ENCODE results near the gene SGSM2.
A peak's percentile ranks its signal among the peaks of the same experiment; 100 is the strongest.

The SGSM2 gene

DNA sequence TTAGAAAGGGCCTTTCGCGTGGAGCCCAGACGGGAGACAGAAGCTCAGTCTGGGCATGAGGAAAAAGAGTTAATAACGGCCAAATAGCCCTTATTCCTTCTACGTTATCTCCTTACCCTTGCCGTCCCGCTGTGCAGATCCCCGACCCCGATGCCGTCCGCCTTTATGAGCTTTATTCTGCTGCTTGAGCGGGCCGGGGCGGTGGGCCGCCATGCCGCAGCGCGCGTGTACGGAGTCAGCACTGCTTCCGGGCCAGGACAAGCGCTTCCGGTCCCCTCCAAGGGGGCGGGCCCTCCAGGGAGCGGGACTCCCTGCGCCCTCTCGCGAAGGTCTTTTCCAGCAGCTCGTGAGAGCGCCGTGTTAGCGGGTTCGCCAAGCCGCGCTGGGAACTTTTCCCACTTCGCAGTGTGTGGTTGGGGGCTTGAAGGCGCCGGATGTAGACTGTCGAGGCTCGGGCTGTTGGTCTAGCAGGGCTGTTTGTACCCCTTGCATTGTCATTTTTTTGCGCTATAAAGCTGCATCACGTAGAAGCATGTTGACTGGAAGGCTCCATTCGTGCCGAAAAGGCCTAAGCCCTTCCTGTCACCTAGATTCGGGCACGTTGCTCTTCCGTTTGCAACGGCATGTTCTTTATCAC lies 968 bp upstream of the SGSM2 start, which contains the start of gene TSR1:
TSS of gene TSR1 (minus strand) at position 243 of the 637 bp plus-strand sequence. CDS start at position 213, 30 bp downstream.
- peak; percentile 92 for DNase-seq

DNA sequence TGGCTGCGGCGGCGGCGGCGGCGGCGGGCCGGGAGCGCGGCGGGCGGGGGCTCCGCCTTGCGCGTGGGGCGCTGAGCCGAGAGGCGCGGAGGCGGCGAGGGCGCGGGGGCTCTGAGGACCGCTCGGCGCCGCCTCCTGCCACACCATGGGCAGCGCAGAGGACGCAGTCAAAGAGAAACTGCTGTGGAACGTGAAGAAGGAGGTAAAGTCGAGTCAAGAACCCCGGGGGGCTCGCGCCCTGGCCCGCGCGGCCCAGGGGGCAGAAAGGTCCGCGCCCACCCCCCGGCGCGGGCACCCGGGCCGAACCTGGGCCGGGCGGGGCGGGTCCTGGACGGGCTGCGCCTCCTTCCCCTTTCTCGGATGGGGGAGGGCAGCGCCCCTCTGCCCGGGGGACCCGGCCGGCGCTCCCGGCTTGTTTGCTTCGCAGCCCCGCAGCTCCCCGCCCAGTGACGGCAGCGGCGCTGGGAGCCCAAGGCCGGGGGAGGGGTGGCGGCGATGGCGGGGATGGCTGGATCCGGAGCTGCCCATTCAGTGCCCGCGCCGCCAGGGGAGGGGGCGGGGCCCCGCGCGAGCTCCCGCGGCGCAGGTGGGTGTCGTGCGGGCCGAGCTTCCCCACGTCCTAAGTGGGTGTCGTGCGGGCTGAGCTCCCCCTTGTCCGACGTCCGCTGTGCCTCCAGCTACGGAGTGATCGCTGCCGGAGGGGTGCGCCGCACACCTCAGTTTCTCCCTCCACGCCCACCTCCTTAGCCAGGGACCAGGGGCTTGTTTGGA lies 428 bp downstream of the SGSM2 start:
- peak; percentile 62 to 69 for DNase-seq

DNA sequence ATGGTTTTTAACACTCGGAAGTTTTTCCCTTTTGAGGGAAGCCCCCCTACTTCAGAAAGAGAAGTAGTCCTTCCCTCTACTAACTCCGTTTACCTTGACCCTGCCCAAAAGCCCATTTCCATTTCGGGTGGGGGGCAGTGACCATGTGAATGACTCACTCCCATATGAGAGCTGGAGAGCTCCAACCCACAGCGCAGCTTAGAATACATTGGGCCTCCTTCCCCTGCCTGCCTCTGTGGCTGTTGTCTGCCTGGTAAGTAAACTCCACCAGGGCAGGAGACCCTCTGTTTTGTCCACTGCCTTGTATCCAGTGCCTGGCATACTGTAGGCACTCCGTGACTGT lies 985 bp downstream of the SGSM2 start:
- no peak for DNase-seq

DNA sequence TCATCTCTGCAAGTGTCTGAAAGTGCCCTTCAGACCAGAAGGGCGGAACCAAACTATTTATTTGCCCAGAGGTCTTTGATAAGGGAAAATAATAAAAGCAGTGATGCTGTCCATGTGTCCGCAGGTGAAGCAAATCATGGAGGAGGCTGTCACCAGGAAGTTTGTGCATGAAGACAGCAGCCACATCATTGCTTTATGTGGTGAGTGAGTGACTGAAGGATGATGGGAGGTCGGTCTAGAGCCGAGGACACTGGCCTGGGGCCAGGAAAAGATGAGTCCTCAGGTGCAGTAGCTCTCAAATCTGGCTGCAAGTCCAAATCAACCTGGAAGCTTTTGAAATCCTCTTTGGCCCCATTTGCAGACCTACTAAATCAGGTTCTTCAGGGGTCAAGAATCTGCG lies 6.1 kb downstream of the SGSM2 start:
- DNase-seq, result peak; percentile 31 to 47

DNA sequence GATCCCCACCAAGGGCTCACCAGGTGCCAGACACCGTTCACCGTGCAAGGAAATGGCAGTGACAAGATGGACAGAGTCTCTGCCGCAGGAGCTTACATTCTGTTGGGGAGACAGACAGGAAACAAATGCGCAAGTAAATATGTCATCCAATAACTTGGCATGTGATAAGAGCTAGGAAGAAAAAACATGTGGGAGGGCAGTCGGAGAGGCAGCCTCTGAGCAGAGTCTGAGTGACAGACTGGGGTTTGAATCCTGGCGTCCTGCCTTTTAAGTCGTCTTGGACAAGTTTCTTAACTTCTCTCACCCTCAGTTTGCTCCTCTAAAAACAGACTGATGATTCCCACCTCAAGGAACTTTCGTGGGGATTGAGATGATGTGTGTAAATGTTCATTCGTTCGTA lies 7.2 kb downstream of the SGSM2 start:
- DNase-seq, result no peak

DNA sequence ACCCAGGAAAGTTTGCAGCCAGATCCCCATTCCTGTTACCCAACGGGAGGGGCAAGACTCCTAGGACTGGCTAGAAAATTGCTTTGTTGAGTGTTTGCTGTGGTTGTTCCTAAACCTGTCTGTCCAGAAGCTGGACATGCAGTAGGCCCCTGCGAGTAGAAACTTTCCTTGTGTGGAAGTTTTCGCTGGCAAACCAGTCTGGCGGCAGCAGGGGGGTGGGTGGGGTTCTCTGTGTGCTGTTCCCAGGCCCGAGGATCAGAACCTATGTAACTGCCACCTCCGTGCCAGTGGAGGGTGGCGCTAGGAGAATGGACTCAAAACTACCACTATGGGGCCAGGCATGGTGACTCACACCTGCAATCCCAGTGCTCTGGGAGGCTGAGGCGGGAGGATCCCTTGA lies 9.2 kb downstream of the SGSM2 start:
- DNase-seq, result no peak

DNA sequence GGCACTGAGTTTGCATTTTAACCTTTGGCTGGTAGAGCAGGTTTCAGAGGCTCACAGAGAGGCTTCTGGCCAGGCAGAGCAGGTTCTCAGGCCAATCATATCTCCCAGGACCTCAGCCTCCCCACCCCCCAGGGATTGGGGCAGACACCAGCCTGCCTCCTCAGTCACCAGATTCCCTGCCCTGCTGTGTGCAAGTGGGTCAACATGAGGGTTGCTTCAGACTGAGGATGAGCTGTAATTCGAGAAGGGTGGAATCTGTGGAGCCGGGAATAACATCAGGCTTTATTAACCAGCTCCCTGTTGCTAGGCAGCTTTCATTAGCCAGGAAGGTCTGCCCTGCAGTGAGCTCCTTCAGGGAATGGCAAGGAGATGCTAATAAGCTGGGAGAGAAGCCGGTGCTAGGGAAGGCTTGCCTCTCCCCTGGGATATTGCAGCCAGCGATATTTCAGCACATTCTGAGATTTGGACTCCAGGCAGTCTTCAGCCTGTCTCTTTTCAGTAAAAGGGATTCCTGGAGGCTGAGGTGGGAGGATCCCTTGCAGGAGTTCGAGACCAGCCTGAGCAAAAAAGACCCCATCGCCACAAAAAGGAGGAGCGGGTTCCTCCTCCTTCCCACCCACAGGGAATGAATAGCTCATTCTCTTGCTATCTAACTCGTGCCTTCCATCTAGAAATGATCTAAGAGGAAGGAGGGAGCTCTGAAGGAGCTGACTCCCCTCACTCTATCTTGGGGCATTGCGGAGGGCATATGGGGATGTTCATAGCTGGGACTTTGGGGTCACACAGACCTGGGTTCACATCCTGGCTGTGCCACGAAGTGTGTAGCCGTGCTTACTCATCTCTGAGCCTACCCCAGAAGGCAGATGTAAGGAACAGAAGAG lies 10.7 kb downstream of the SGSM2 start:
- no peak for DNase-seq

DNA sequence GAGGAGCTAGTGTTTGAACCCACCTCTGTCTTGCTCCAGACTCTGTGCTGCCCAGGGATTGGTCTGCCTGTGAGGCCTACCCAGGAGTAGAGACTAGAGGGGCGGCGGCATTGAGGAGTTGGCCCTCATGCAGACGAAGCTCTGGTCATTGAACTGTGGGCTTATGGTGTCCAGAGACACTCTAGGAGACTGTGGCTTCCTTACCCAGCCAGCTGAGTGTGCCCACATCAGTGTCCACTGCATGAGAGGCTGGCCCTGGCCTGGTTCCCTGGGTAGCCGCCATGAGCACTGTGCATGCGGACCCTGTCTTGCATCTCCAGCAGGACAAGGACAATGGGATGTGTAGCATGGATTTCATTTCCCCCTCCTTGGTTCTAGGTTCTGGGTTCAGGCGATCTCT lies 14.0 kb downstream of the SGSM2 start:
- DNase-seq, result no peak

DNA sequence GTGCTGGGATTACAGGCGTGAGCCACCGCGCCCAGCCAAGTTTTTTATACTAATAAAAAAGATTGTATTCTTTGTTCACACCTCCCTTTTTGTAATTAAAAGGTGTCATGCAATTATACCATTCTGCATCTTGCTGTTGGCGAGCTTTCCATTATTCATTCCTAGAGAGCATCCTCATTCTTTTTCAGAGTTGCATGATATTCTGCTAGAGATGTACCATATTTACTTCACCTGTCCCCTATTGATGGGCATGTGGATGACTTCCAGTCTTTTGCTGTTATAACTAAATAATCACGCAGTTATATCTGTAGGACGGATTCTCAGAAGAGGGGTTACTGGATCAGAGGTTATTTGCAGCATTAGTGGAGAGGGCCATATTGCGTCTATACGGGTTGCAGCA lies 17.0 kb downstream of the SGSM2 start:
- no peak for DNase-seq

DNA sequence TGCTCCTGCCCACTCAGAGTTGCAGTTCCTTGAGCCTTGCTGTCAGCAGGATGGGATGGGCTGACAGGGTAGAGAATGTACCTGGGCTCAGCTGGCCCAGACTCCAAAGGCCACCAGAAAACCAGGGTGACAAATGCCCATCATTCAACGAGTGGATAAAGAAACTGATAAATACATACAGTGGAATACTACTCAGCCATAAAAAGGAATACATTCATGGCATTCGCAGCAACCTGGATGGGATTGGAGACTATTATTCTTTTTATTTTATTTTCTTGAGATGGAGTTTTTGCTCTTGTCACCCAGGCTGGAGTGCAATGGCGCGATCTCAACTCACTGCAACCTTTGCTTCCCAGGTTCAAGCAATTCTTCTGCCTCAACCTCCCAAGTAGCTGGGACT lies 19.9 kb downstream of the SGSM2 start:
- DNase-seq, result no peak

DNA sequence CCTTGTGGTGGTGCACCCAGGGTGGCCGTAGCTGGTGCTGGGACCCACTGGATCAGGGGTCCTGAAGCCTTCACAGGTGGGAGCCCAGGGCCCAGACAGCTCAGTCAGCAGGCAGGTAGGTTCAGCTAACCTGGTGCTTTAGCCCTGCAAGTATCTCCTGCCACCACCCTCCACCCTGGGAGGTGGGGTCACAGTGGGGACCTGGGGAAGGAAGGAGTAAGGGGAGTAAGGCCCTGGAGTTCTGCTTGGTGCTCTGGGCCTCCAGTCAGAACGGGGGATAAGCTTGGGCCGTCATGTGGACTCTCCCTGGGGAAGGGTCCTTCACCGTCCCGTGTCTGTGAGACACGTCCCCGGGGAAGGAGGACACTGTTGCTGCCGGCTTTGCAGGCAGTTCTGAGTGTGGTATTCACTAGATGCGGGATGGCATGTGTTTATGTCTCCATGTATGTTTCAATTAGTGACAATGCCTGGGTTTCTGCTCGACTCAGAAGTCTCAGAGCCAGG lies 20.7 kb downstream of the SGSM2 start:
- DNase-seq, result no peak

DNA sequence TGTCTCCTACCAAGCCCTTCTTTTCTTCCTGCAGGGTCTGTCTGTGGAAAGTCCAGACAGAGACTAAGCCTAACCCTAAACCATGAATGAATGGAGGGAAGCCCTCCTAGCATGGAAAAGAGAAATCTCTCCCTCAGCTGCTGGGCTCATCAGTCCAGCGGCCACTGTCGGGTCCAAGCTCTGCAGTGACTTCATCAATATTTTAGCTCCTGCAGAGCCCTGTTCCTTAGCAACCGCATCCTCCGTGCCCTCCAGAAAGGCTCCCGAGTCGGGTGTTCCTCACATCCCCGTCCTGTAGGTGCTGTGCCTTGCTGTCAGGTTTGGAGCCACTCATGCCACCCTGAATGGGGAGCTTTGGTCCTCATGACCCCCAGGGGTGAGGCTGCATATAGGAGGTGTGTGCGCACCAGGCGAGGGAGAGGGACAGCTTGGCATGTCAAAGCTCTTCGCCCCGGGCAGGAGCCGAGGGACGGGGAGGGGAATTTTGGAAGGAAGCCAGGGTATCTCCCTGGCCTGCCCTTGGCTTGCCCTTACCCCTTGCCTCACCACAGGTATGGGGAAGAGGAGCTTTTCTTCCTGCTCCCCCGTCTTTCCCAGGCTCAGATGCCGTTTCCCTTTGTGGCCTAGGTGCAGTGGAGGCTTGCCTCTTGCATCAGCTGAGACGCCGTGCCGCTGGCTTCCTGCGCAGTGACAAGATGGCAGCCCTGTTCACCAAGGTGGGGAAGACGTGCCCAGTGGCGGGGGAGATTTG lies 23.9 kb downstream of the SGSM2 start:
- DNase-seq, result no peak

DNA sequence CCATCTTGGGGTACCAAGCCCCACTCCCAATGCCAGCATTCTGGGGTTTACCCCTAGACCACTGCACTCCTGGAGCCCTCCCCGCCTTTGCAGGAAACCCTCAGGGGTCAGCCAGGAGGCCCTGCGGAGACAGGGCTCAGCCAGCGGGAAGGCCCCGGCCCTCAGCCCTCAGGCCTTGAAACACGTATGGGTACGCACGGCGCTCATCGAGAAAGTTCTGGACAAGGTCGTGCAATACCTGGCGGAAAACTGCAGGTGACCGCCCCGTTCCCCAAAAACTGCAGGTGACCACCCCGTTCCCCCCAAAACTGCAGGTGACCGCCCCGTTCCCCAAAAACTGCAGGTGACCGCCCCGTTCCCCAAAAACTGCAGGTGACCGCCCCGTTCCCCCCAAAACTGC lies 24.7 kb downstream of the SGSM2 start:
- DNase-seq, result no peak

DNA sequence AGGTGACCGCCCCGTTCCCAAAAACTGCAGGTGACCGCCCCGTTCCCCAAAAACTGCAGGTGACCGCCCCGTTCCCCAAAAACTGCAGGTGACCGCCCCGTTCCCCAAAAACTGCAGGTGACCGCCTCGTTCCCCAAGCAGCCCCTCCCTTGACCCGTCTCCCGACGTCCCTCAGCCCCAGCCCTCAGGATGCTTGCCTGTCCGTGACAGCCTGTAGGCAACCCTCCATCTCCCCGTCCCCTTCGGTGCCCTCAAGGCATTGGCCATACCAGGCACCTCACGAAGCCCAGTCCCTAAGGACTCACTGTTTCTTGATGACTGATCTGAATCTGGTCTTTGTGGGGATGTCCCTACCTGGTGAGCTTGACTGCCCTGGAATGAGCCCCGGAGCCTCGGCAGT lies 25.1 kb downstream of the SGSM2 start:
- DNase-seq, result no peak

DNA sequence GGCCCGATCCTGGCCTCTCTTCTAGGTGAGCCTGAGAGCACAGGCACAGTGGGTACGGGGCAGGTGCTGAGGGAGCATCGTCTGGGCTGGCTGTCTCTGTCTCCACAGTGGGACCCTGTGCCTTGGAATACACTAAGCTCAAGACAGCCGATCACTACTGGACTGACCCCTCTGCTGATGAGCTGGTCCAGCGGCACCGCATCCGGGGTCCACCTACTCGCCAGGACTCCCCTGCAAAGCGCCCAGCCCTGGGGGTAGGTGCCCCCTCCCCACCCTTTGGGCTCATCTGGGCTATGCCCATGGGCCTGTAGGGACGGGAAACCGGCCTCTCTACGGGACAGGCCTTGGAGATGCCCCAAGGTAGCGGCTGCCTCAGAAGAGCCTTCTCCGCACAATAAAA lies 25.6 kb downstream of the SGSM2 start:
- DNase-seq, result no peak

DNA sequence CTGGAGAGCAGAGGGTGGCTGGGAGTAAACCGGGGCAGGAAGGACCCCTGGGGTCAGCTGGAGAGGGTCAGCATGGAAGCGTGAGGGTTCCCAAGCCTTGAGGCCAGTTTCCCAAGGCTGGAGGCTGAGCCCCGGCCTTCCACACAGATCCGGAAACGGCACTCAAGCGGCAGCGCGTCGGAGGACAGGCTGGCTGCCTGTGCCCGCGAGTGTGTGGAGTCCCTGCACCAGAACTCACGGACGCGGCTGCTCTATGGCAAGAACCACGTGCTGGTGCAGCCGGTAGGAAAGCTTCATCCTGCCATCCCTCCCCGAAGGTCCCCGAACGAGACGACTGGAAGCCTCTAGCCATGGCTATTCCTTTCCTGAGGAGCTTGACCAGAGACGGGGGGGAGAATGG lies 26.0 kb downstream of the SGSM2 start:
- DNase-seq, result no peak

DNA sequence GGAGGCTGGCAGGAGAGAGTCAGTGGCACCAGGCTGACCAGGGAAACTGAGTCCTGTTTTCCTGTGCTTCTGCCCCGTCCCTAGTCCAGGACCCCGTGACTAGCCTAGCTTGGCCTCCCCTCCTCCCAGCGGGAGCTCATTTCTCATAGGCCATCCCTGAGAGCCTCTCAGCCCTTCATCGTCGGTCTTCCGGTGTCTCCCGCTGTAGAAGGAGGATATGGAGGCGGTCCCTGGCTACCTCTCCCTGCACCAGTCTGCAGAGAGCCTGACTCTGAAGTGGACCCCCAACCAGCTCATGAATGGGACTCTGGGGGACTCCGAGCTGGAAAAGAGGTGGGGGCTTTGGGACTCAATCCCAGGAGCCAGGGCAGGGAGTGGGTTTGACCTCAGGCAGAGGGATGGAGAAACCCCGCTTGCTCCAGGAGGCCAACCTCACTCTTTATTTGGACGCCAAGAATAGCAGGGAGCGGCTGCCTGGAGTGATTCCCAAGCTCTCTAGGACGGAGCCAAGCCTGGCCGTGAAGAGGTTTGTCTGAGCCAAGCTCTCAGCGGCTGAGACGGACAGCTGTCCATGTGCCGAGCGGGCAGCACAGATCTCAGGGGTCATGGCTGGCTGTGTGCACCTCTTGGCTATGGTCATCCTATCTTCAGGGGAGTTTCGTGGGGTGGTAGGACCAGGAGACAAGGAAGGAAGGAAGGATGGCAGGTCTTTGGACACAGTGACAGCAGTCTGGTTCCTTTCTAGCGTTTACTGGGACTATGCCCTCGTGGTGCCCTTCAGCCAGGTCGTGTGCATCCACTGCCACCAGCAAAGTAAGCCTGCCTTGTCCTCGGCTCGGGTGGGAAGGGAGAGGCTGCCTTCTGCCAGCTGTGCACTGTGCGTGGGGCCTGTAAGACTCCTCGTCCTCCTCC lies 26.8 kb downstream of the SGSM2 start:
- no peak for DNase-seq

DNA sequence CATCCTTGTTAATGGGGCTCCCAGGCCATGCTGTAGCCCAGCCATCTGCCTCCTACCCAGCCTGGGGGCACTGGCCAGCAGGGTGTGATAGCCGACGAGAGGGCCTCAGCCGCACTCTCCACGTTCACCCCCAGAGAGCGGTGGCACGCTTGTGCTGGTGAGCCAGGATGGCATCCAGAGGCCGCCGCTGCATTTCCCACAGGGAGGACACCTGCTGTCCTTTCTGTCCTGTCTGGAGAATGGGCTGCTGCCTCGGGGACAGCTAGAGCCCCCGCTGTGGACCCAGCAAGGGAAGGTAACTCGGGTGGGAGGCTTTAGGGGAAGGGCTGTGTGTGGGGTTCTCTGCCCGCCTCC lies 27.4 kb downstream of the SGSM2 start:
- no peak for DNase-seq

DNA sequence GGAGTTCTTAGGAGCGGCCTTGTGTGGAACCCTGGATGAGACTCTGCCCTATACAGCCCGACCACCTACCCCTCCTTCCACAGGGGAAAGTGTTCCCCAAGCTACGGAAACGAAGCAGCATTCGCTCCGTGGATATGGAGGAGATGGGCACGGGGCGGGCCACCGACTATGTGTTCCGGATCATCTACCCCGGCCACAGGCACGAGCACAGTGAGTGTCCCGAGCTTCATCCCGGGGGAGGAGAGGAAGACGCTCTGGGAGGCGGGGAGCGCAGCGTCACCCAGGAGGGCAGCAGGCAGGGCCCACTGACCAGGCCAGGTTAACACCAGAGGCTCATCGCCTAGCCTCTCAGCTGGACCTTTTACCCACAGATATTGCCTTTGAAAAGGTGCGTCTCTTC lies 27.8 kb downstream of the SGSM2 start:
- no peak for DNase-seq

DNA sequence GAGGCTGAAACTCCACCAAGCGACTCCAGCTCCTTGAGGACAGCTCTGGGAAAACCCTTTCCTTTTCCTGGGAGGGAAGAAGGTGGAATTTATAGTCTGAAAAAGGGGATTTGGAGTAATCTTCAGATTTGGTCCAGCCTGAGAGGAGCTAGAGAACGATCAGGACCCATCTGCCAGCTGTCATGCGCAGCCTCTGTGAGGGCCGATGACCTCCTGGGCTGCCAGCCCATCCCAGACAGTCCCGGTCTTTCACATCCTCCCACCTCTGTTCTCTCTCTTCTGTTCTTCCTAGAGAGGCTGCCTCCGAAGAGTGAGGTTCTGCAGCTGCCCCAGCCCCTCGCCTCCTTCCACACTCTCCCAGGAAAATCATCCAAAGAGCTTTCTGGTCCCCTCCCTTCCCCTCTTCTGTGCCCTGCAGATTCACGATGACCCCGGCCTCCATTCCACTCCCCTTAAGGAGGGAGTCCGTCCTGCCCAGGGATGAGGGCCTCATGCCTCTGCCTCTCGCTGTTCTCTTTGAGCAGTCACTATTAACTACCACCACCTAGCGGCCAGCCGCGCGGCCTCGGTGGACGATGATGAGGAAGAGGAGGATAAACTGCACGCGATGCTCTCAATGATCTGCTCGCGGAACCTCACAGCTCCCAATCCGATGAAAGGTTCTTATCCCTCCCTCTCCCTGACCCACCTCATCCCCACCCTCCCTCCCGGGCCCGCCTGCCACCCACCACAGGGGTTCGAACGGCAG lies 29.6 kb downstream of the SGSM2 start:
- no peak for DNase-seq

DNA sequence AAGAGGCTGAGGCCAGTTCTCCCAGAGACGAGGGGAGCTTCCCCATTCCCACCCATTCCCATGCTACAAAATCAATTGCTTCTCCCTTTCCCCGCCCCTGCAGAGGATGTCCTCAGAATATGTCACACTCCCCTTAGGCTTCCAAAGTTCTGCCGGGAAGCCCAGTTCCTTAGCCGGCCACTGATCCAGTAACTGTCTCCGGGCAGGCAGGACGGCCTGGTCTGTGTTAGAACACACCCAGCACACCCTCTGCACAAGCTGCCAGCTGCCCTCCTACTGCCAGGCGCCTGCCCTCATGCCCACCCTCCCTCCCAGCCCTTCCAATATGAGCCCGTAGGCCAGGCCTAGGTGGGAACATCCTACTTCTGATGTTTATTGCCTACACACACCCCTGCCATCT lies 31.1 kb downstream of the SGSM2 start:
- DNase-seq, result no peak
